GM18951 (cell line): ENCODE measurements around the gene UBE4A.

Experiments used
- POLR2A ChIP-seq: IDR thresholded peaks from 4 replicates; pipeline ENCODE4 v1.6.1; 2011; ENCODE audit warnings: mild to moderate bottlenecking; ENCODE audit not compliant: insufficient read length, insufficient read depth; ENCODE audit errors: extremely low read depth
- in situ Hi-C: fragments of 300-500 bp; cut with MboI; formaldehyde crosslinking; loops from one replicate; pipeline ENCODE4 v1.12.0; 2022; ENCODE audit warnings: low sequenced_read_pairs, mixed read lengths, inconsistent platforms; ENCODE audit not compliant: unreplicated experiment

UBE4A gene

GRCh38 chr11:118443590-118444218 is 84.3 kb downstream of the UBE4A start:
- no peak for TF ChIP-seq POLR2A
- in situ Hi-C loops = no loop called here

- in situ Hi-C loops = no loop called here
- no peak for TF ChIP-seq POLR2A
Measured at GRCh38 chr11:118447423-118447822, 88.0 kb downstream of the UBE4A start.

GRCh38 chr11:118448294-118448693 is 88.9 kb downstream of the UBE4A start:
- in situ Hi-C loops = no loop called here
- no peak for TF ChIP-seq POLR2A
